ENCODE results near the gene NFIX. TPM values are rescaled to one million over a fixed set of nuclear protein-coding genes. Genes with fewer than 3 reads are reported as not detected.

The NFIX gene
- total and polyA plus RNA-seq, 2 donors (not counting 3 experiments of a cell fraction or from before 2014, with no cell fraction given), result 9.8 to 37.7 TPM

DNA sequence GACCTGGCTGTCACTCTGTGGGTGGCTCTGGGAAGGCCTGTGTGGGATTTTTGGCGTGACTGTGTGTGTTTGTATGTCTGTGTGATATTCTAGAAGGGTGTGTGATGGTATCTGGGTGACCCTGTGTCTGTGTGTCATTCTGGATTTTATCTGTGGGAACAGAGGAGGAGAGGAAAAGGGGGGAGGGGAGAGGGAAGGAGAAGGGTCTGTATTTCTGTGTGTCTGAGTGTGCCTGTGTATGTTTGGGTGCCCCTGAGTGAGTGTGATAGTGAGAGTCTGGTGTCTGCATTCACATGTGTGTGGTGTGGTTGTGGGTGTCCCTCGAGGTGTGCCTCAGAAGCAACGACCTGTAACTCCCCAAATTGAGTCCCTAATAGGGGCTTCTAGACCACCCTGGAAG is 8.1 kb upstream of the NFIX start:
- DNase-seq (ENCODE audit: low read depth, low spot score) (no peak), FAIRE-seq (no peak)
- no peaks in the 10 kb centered on the region for H3K27me3 ChIP-seq (ENCODE audit: control insufficient read depth in 2 of 2, insufficient read depth in 2 of 2, low read length in 2 of 2)
- H4K20me1 ChIP-seq (replicated peaks; ENCODE audit: control insufficient read depth, extremely low read depth, insufficient read depth, low read length), result no peaks in the 10 kb centered on the region
- no peaks in the 10 kb centered on the region for H3K36me3 ChIP-seq (ENCODE audit: control insufficient read depth in 2 of 2, extremely low read depth in 1 of 2, insufficient read depth in 2 of 2, low read length in 2 of 2)
- no peak overlapping the region for H3K4me2 ChIP-seq (ENCODE audit: insufficient read depth, low read length)
- no peak overlapping the region for H3K9ac ChIP-seq (replicated peaks; ENCODE audit: extremely low read depth, insufficient read depth, low read length)
- no peaks in the 10 kb centered on the region for H3K79me2 ChIP-seq (ENCODE audit: control insufficient read depth, insufficient read depth, low read length)
- no peak overlapping the region for H3K4me3 ChIP-seq (replicated peaks in 1 of 3; ENCODE audit: insufficient read depth in 1 of 3, low read depth in 1 of 3, low read length in 3 of 3)
- POLR2A ChIA-PET, result no interaction called here
- no peak overlapping the region for H3K27ac ChIP-seq (ENCODE audit: insufficient read depth, low read depth, low read length)
- dilution Hi-C loops (cut with MboI; ENCODE audit: extremely low pct_ligation_motif_present, low sequenced_read_pairs) (no loop called here), intact Hi-C loops (cut with micrococcal nuclease) (no loop called here)
- H2AFZ ChIP-seq (ENCODE audit: low read depth, low read length), result no peak overlapping the region
- TF ChIP-seq, protein P1, sequence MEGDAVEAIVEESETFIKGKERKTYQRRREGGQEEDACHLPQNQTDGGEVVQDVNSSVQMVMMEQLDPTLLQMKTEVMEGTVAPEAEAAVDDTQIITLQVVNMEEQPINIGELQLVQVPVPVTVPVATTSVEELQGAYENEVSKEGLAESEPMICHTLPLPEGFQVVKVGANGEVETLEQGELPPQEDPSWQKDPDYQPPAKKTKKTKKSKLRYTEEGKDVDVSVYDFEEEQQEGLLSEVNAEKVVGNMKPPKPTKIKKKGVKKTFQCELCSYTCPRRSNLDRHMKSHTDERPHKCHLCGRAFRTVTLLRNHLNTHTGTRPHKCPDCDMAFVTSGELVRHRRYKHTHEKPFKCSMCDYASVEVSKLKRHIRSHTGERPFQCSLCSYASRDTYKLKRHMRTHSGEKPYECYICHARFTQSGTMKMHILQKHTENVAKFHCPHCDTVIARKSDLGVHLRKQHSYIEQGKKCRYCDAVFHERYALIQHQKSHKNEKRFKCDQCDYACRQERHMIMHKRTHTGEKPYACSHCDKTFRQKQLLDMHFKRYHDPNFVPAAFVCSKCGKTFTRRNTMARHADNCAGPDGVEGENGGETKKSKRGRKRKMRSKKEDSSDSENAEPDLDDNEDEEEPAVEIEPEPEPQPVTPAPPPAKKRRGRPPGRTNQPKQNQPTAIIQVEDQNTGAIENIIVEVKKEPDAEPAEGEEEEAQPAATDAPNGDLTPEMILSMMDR (IDR thresholded peaks at IDR 0.05; ENCODE audit: extremely low read depth in 1 of 2, insufficient read depth in 1 of 2, low read depth in 1 of 2, low read length in 2 of 2), result no peak
- TF ChIP-seq FOS (IDR thresholded peaks at IDR 0.05; ENCODE audit: borderline replicate concordance, insufficient read depth, low read length) (no peak), GATA2 (IDR thresholded peaks at IDR 0.05; ENCODE audit: insufficient read depth, insufficient read length, low read depth, low read length) (no peak), POLR2A (IDR thresholded peaks at IDR 0.05; ENCODE audit: low read depth, low read length) (no peak), MYC (IDR thresholded peaks at IDR 0.05; ENCODE audit: low read depth, low read length) (no peak), EZH2 (IDR thresholded peaks at IDR 0.05; ENCODE audit: borderline replicate concordance, low read depth, low read length, severe bottlenecking) (no peak), JUN (IDR thresholded peaks at IDR 0.05; ENCODE audit: borderline replicate concordance, insufficient read depth, insufficient read length, low read depth) (no peak), POLR2AphosphoS5 (IDR thresholded peaks at IDR 0.05; ENCODE audit: insufficient read depth, low read depth, low read length) (no peak)
- TF ChIP-seq, protein P2, sequence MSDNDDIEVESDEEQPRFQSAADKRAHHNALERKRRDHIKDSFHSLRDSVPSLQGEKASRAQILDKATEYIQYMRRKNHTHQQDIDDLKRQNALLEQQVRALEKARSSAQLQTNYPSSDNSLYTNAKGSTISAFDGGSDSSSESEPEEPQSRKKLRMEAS (IDR thresholded peaks at IDR 0.05; ENCODE audit: insufficient read depth, insufficient read length), result no peak
- H3K9me1 ChIP-seq (replicated peaks; ENCODE audit: control insufficient read depth, extremely low read depth, insufficient read depth, low read length), result no peaks in the 10 kb centered on the region
- CTCF ChIA-PET, result no interaction called here
- H3K9me3 ChIP-seq (replicated peaks; ENCODE audit: control insufficient read depth, insufficient read depth, low read length), result no peaks in the 10 kb centered on the region
- peaks cover 2% of the 10 kb centered on the region for H3K4me1 ChIP-seq (ENCODE audit: control insufficient read depth, extremely low read depth, insufficient read depth, low read length)
- BruUV-seq (replicated peaks), result no TSS peak

Measured in endothelial cell of umbilical vein (primary cell).